Right ventricle myocardium inferior (tissue), 1 donor: Measurements from ENCODE around the gene KDM2A. TPM values are rescaled to one million over a fixed set of nuclear protein-coding genes. Genes with fewer than 3 reads are reported as not detected.
A peak's percentile ranks its signal among the peaks of the same experiment; 100 is the strongest.

Experiments used
- ATAC-seq: fragments of 200-7000 bp; cut with Tn5 transposase; one replicate; pipeline ENCODE4 v1.9.1; 2020; ENCODE audit warnings: mild to moderate bottlenecking, moderate library complexity
- DNase-seq: peaks from one replicate; pipeline ENCODE4 v3.0.0; 2021; ENCODE audit errors: missing footprints
- intact Hi-C: fragments of 100-400 bp; cut with DNase I; formaldehyde crosslinking; loops from one replicate; pipeline ENCODE4 v1.11.0; 2022
- total RNA-seq: library from RNA; stranded (reverse); fragmentation: NEBNext Ultra II Directional; extraction: Animal tissue kit (Norgen Biotek cat#: 25700); gene quantifications from one replicate; pipeline ENCODE4 v1.2.1, GENCODE V29; 2021
- donor health status: DM: no; HTN: yes; CAD: no; lungs with severe emphysema.

KDM2A gene
- total RNA-seq, 1 donor from 2014 or later = 41.3 TPM

DNA sequence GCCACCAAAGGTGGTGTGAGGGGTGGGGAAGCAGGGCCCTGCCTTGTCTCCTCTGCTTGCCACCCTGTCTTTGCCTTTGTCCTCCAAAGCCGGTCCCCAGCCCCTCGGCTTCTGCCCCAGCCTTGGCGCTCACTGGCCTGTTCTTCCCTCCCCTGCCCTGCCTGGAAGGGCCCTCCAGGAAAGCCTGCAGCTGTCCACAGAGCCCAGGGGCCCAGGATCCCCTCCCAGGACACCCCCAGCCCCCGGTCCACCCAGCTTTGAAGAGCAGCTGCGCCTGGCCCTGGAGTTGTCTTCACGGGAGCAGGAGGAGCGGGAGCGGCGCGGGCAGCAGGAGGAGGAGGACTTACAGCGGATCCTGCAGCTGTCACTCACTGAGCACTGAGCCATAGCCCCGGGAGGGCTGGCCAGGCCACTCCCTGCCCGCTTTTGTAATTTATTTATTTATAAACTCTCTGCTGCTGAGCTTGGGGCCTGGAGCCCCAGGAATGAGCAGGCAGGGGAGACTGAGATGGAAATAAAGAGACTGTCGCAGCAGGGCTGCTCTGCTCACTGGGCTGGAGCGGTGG, 183.0 kb downstream of the KDM2A start:
- intact Hi-C loops = no loop called here

DNA sequence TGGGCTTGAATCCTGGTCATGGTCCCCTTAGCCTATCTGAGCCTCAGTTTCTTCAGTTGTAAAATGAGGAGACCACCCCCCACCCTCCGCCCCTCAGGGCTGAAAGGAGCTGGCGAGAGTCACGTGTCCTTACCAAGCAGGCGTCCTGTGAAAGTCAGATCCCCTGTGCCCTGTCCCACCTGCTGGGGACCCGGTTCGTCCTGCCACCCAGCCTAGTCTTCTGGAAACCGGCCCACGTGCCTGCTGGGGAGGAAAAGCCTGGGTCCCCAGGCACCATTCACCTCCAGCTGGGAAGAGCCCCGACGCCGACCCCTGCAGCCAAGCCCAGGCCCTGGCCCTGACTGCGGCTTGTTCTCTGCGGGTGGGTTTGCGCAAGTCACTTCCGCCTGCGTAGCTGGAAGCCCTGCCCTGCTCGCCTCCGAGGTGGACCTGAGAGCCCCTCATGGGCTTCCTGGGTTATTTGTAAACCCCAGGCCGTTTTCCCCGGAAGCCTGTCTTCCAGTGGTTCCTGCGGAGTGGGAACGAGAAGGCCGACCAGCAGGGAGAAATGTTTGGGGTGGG, 183.6 kb downstream of the KDM2A start:
- DNase-seq = peak; percentile 73
- intact Hi-C loops = no loop called here
- ATAC-seq = peak; percentile 34

More for the DNA sequence above, 183.0 kb downstream of the KDM2A start:
- peak; percentile 83 for DNase-seq
- ATAC-seq = peak; percentile 57

DNA sequence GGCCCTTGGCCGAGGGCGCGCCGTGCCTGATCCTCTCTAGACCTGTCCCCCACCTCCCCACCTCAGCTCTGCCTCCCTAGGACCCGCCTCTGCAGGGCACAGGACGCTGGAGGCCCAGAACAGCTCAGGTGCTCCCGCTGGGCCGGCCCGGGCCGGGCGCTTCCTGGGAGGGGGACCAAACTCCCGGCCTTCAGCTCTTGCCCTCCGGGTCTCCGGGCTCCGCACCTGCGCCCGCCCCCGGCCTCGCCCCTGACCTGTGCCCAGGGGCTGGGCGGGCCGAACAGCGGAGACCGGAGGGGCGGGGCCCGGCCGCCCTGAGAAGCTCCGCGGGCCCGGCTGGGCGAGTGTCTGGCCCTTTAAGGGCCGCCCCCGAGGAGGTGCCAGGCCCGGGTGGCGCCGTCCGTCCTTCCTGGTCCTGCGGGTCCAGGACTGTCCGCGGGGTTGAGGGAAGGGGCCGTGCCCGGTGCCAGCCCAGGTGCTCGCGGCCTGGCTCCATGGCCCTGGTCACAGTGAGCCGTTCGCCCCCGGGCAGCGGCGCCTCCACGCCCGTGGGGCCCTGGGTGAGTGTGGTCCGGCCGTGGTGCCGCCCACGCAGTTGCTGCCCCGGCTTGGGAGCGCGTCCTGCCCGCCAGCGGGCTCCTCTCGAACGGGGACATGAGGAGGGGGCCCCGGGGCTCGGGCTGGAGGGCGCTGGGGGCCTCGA, 184.2 kb downstream of the KDM2A start, which contains the start of gene SSH3:
TSS of gene SSH3 (plus strand) at position 399 of the 703 bp plus-strand sequence. CDS start at position 495, 96 bp downstream.
- peak; percentile 90 for ATAC-seq
- intact Hi-C loops = no loop called here
- DNase-seq = peak; percentile 93

DNA sequence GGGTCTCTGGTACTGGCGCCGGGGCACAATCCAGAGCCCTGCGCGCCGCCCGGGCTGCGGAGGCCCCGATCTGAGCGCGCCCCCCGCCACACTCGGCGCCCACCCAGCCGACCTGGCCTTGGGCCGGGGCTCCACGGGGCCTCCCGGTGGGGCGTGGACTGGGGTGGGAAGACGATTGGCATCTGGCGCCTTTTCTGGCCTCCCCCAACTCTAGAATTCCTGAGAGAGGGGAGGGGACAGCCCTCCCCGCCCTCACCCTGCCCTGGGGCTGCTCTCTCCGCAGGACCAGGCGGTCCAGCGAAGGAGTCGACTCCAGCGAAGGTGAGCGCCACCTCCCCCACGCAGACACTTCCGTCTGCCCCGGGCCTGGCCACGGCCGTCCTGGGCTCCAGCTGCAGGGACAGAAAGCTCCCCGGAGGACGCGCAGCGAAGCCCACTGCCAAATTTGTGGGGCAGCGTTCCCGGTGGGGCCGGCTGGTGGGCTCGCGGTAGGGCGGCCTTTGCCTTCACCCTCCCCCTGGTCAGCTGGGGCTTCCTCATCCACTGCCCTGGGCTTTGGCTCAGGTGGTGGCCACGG, 184.9 kb downstream of the KDM2A start:
- intact Hi-C loops = no loop called here
- peak; percentile 9 for ATAC-seq
- DNase-seq = peak; percentile 79

DNA sequence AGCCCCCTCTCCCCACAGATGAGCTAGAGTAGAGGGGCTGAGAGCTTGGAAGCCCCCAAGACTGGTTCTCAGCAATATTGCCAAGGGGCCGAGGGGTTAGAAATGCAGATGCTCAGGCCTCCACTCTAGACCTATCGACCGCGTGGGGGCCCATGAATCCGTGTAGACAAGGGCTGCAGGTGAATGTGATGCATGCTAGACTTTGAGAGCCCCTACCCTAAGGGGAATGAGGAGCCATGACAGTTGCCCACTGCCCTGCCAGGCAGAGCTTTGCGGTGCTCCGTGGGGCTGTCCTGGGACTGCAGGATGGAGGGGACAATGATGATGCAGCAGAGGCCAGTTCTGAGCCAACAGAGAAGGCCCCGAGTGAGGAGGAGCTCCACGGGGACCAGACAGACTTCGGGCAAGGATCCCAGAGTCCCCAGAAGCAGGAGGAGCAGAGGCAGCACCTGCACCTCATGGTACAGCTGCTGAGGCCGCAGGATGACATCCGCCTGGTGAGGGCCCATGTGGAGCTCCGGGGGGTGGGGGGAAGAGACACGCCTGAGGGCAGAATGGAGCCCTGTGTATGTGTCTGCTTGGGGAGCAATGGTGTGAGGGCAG, 185.5 kb downstream of the KDM2A start:
- intact Hi-C loops = no loop called here
- ATAC-seq (no peak), DNase-seq (peak; percentile 34)

DNA sequence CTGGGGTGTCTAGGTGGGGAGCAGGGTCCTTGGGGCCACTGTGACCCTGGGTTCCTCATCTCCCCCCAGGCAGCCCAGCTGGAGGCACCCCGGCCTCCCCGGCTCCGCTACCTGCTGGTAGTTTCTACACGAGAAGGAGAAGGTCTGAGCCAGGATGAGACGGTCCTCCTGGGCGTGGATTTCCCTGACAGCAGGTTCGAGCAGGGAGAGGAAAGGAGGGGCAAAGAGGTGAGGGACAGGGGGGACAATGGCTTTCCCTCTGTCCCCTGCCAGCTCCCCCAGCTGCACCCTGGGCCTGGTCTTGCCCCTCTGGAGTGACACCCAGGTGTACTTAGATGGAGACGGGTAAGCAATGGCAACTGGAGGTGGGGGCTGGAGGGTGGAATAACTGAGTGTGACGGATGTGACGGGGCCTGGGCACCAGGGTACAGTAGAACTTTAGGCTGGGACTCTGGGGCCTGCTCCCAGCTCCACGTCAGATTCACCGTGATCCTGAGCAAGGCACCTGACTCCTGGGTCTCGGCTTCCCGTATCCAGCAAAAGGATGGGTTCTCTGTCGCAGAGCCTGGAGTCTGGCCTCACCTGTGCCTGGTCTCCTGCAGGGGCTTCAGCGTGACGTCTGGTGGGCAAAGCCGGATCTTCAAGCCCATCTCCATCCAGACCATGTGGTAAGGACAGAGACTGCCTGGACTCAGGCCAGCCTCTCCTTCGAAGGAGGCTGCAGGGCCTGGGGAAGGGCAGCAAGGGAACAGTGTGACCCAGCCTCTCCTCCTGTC, 187.9 kb downstream of the KDM2A start:
- ATAC-seq (no peak), DNase-seq (peak; percentile 4)
- intact Hi-C loops = no loop called here

DNA sequence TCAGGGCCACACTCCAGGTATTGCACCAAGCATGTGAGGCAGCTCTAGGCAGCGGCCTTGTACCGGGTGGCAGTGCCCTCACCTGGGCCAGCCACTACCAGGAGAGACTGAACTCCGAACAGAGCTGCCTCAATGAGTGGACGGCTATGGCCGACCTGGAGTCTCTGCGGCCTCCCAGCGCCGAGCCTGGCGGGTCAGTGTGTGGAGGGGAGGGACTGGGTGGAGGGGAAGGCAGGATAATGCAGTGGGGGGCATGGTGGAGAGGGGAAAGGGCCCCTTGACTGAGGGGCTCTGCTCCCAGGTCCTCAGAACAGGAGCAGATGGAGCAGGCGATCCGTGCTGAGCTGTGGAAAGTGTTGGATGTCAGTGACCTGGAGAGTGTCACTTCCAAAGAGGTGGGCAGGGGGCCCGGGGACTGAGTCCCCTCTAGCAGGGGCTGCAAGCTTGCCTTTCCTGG, 188.5 kb downstream of the KDM2A start:
- DNase-seq (peak; percentile 66), ATAC-seq (no peak)
- intact Hi-C loops = no loop called here

Other genes with a start within 250 kb of the KDM2A start
- 7.5 TPM for gene PC, start 160.9 kb upstream of the KDM2A start, total RNA-seq
- not detected for gene C11orf86, start 144.0 kb upstream of the KDM2A start, total RNA-seq
- 0.32 TPM for gene SYT12, start 96.1 kb upstream of the KDM2A start, total RNA-seq
- gene RHOD, start 62.4 kb upstream of the KDM2A start, total RNA-seq = 62.5 TPM
- 54.1 TPM for gene GRK2, start 147.2 kb downstream of the KDM2A start, total RNA-seq
- 15.2 TPM for gene ANKRD13D, start 170.0 kb downstream of the KDM2A start, total RNA-seq
- gene SSH3, start 184.3 kb downstream of the KDM2A start, total RNA-seq = 15.8 TPM
- 49.7 TPM for gene POLD4, start 234.3 kb downstream of the KDM2A start, total RNA-seq